HG02763 (cell line): Measurements from ENCODE around the gene CSNK1D.
"Not testable (repeated sequence)": the region's sequence is repeated elsewhere in the genome, so short reads cannot be mapped to it uniquely, and the experiment has no call there.

Source experiments
- ATAC-seq: cut with Tn5 transposase; IDR thresholded peaks from one replicate; pipeline ENCODE4 v1.9.1; 2021; ENCODE audit warnings: mild to moderate bottlenecking, moderate library complexity; ENCODE audit not compliant: unreplicated experiment

CSNK1D gene

GRCh38 chr17:82195675-82196672 lies 77.5 kb downstream of the CSNK1D start:
- no peak for ATAC-seq

DNA sequence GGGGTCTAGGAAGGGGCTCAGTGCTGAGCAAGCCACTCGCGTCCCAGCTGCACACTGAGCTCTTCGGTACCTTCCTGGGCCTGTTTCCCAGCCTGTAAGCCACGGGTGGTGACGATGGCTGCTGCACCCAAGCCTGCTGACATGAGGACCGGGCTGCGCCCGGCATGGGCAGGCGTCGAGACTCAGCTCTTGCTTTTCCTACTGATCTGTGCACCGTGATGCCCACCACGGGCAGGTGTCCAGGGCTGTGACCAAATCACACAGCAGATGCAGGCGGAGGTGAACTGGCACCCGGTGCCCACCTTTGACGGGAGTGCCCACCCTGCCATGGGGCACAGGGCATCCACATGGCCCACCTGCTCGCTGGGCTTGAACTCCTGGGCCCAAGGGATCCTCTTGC lies 78.7 kb downstream of the CSNK1D start:
- no peak for ATAC-seq

- ATAC-seq: no peak
Observed at GRCh38 chr17:82193520-82194220, 79.8 kb downstream of the CSNK1D start.

DNA sequence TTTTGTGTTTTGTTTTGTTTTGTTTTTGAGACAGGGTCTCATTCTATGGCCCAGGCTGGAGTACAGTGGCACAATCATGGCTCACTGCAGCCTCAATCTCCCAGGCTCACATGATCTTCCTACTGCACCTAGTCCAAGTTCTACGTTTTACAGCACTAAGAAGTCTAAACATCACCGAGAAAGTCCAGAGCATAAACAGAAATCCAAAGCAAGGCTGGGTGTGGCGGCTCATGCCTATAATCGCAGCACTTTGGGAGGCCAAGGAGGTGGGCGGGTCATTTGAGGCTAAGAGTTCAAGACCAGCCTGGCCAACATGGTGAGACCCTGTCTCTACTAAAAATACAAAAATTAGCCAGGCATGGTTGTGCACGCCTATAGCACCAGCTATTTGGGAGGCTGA lies 80.5 kb downstream of the CSNK1D start:
- not testable (repeated sequence) for ATAC-seq
